Measurements from ENCODE around the gene SEMA3F. TPM values are rescaled to one million over a fixed set of nuclear protein-coding genes. Genes with fewer than 3 reads are reported as not detected.
"Not testable (repeated sequence)": the region's sequence is repeated elsewhere in the genome, so short reads cannot be mapped to it uniquely, and the experiment has no call there.

Gene SEMA3F
- total RNA-seq, 2 experiments from 2014 or later: 0.07 to 0.09 TPM

- H3K9me3 Mint-ChIP-seq (ENCODE audit: low read depth): no peaks in the 10 kb centered on the region
- H3K36me3 Mint-ChIP-seq: no peaks in the 10 kb centered on the region
- CTCF ChIA-PET: interaction anchor here (0.9 to 12.4 kb wide), 5 partner anchors 10 to 47 kb away, joined by 3 to 95 read pairs (median 4); partner anchors contain the start of gene GNAT1
- H3K4me1 Mint-ChIP-seq: peaks cover 2% of the 10 kb centered on the region
- peaks cover 22% of the 10 kb centered on the region for H3K27me3 Mint-ChIP-seq
- DNase-seq (no peak), ATAC-seq (no peak)
- no peak overlapping the region for H3K27ac Mint-ChIP-seq
- no peak overlapping the region for H3K4me3 Mint-ChIP-seq
Observed at GRCh38 chr3:50210510-50211367, 55.6 kb downstream of the SEMA3F start.

DNA sequence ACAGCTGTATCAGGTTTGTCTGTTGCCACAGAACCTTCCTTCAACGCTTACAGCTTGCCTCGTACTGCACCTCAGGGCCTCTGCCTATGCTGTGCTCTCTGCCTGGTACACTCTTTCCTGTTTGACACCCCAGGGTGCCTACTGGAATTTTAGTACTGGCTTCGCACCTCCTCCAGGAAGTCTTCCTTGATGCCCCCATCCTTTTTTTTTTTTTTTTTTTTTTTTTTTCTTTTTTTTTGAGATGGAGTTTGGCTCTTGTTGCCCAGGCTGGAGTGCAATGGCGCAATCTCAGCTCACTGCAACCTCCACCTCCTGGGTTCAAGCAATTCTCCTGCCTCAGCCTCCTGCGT is 56.2 kb downstream of the SEMA3F start:
- not testable (repeated sequence) for ATAC-seq; H3K9me3 Mint-ChIP-seq (ENCODE audit: low read depth); DNase-seq; H3K4me1 Mint-ChIP-seq; H3K36me3 Mint-ChIP-seq; H3K27ac Mint-ChIP-seq; H3K4me3 Mint-ChIP-seq
- CTCF ChIA-PET: interaction anchor here (0.7 to 12.4 kb wide), 6 partner anchors 9 to 47 kb away, joined by 3 to 95 read pairs (median 4); partner anchors contain the start of gene GNAT1
- H3K27me3 Mint-ChIP-seq: peaks cover 18% of the 10 kb centered on the region

DNA sequence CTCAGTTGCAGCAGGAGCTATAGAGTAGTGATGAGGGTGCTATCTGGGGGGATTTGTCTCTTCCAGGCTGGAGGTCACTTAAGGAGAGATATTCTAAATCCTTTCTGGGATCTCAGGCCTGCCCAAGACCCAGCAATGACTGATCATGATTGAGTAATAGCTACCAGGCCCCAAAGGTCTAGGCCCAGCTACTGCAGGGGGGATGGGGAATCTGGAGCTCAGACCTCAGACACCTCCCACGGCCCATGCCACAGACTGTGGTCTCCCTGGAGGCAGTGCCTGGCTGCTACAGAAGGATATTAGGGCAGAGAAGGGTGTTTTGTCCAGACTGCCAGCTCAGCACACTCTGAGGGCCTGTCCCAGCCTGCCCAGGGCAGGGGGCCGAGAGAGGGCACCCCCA is 56.8 kb downstream of the SEMA3F start:
- no peak overlapping the region for H3K27ac Mint-ChIP-seq
- no peaks in the 10 kb centered on the region for H3K9me3 Mint-ChIP-seq (ENCODE audit: low read depth)
- H3K4me3 Mint-ChIP-seq: no peak overlapping the region
- CTCF ChIA-PET: interaction anchor here (0.7 to 12.4 kb wide), 5 partner anchors 9 to 48 kb away, joined by 3 to 95 read pairs (median 4); partner anchors contain the start of gene GNAT1
- no peaks in the 10 kb centered on the region for H3K36me3 Mint-ChIP-seq
- H3K4me1 Mint-ChIP-seq: peaks cover 2% of the 10 kb centered on the region
- peak; percentile 43 for ATAC-seq
- DNase-seq: no peak
- H3K27me3 Mint-ChIP-seq: peaks cover 12% of the 10 kb centered on the region

DNA sequence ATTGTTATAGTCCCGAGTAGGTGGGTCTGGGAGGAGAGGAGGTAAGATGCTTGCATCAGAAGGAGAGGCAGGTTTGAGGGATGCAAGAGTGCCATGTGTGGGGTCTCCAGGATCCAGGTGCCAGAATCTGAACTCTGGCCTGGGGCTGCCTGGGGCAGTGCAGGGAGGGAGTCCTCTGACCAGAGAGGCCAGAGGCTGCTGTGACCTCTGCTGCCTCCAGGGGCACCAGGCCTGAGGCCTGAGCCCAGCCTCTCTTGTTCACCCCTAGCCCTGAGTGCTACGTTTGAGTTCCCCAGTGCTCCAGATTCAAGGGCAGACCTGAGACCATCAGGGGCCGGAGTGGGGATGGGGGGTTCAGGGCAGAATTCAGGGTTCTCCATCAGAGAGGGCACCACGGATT is 57.4 kb downstream of the SEMA3F start:
- CTCF ChIA-PET: interaction anchor here (3.1 to 12.4 kb wide), 2 partner anchors 14 to 19 kb away, joined by 17 to 95 read pairs; partner anchors contain the start of gene GNAT1
- DNase-seq (no peak), ATAC-seq (no peak)
- no peaks in the 10 kb centered on the region for H3K9me3 Mint-ChIP-seq (ENCODE audit: low read depth)
- peaks cover 8% of the 10 kb centered on the region for H3K27me3 Mint-ChIP-seq
- no peak overlapping the region for H3K27ac Mint-ChIP-seq
- peaks cover 2% of the 10 kb centered on the region for H3K4me1 Mint-ChIP-seq
- no peaks in the 10 kb centered on the region for H3K36me3 Mint-ChIP-seq
- no peak overlapping the region for H3K4me3 Mint-ChIP-seq

DNA sequence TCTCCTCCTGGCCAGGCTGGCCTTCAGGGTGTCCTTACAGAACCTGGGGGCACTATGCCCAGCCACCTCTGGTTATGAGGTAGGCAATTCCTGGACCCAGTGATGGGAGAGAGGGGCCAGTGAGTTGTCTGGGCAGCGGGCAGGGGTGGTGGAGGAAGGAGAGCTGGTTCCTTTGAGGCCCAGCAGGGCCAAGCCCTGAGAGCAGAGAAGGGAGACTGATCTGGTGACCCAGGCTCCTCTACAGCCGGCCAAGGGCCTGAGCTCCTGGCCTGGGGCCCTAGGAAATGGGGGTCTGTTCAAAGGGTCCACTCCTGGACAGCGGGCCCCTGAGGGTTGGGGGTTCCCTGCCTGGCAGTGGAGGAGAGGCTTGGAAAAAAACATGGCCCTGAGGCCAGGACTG is 57.8 kb downstream of the SEMA3F start:
- H3K27me3 Mint-ChIP-seq: peaks cover 3% of the 10 kb centered on the region
- H3K36me3 Mint-ChIP-seq: no peaks in the 10 kb centered on the region
- H3K9me3 Mint-ChIP-seq (ENCODE audit: low read depth): no peaks in the 10 kb centered on the region
- DNase-seq (no peak), ATAC-seq (no peak)
- CTCF ChIA-PET: interaction anchor here (1.1 to 12.4 kb wide), 2 partner anchors 13 to 20 kb away, joined by 3 to 95 read pairs; partner anchors contain the start of gene GNAT1
- peaks cover 2% of the 10 kb centered on the region for H3K4me1 Mint-ChIP-seq
- H3K27ac Mint-ChIP-seq: no peak overlapping the region
- H3K4me3 Mint-ChIP-seq: no peak overlapping the region

DNA sequence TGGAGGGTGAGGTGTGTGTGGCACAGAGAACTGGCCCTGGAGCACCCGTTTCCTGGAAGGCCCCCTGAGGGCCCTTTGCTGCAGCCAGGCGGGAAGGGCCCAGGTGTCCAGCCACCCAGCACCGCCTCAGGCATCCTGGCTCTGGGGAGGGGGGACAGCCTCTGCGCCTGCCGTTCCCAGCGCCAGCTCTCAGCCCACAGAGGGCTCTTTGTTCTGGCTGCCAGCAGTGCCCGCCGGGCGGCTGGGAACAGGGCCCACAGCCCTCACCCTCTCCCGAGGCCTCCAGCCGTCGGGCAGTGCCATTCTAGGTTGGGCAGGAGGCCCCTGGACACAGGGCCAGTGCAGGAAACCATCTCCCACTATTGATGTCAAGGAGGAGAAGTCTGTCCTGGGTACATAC is 58.2 kb downstream of the SEMA3F start:
- H3K36me3 Mint-ChIP-seq: no peaks in the 10 kb centered on the region
- no peak for DNase-seq
- CTCF ChIA-PET: interaction anchor here (1.0 to 12.4 kb wide), 3 partner anchors 13 to 30 kb away, joined by 3 to 95 read pairs (median 3); partner anchors contain the start of gene GNAT1
- H3K9me3 Mint-ChIP-seq (ENCODE audit: low read depth): no peaks in the 10 kb centered on the region
- H3K4me3 Mint-ChIP-seq: no peak overlapping the region
- no peak overlapping the region for H3K27ac Mint-ChIP-seq
- H3K4me1 Mint-ChIP-seq: peaks cover 2% of the 10 kb centered on the region
- peaks cover 3% of the 10 kb centered on the region for H3K27me3 Mint-ChIP-seq
- no peak for ATAC-seq

DNA sequence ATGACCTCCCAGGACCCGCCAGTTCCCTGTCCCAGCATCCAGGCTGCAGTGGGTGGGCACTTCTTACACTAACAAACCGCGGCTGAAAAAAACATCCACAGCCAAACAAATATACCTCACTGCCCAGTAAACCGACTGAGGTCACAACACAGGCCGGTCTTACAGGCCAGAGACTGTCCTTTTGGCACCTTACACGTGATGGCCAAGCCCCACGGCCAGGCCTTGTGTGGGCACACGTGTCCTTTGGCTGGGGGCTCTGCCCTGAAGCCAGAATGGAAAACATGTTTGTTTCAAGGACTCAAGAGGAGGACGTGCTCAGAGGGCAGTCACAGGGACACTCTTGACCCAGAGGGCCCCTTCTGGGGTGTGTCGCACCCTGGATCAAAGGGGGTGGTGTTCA is 59.7 kb downstream of the SEMA3F start:
- no peak for ATAC-seq
- peaks cover 2% of the 10 kb centered on the region for H3K4me1 Mint-ChIP-seq
- no peak for DNase-seq
- CTCF ChIA-PET: interaction anchor here (1.0 to 17.1 kb wide), 4 partner anchors 10 to 34 kb away, joined by 3 to 398 read pairs (median 6); partner anchors contain the start of gene GNAT1
- H3K4me3 Mint-ChIP-seq: no peak overlapping the region
- no peak overlapping the region for H3K27ac Mint-ChIP-seq
- H3K36me3 Mint-ChIP-seq: no peaks in the 10 kb centered on the region
- no peaks in the 10 kb centered on the region for H3K9me3 Mint-ChIP-seq (ENCODE audit: low read depth)
- no peaks in the 10 kb centered on the region for H3K27me3 Mint-ChIP-seq

DNA sequence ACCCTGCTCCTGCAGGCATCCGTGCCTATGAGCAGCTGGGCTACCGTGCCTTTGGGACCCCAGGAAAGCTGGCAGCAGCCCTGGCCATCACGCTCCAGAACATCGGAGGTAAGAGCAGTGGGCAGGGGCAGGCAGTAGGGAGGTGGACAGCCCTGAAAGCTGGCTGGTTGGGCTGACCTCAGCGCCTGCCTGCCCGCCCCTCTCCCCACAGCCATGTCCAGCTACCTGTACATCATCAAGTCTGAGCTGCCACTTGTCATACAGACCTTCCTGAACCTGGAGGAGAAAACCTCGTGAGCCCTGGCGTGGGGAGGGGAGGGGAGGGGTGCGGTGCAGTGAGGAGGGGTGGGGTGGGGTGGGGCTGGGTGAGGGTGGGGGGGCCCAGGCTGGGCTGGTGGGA is 60.4 kb downstream of the SEMA3F start:
- H3K4me1 Mint-ChIP-seq: peaks cover 3% of the 10 kb centered on the region
- CTCF ChIA-PET: interaction anchor here (1.0 to 17.1 kb wide), 4 partner anchors 9 to 34 kb away, joined by 3 to 398 read pairs (median 6); partner anchors contain the start of gene GNAT1
- no peak for ATAC-seq
- H3K27me3 Mint-ChIP-seq: no peaks in the 10 kb centered on the region
- no peak overlapping the region for H3K4me3 Mint-ChIP-seq
- DNase-seq: no peak
- no peaks in the 10 kb centered on the region for H3K9me3 Mint-ChIP-seq (ENCODE audit: low read depth)
- H3K27ac Mint-ChIP-seq: no peak overlapping the region
- H3K36me3 Mint-ChIP-seq: no peaks in the 10 kb centered on the region

GRCh38 chr3:50217681-50218080 is 62.6 kb downstream of the SEMA3F start:
- CTCF ChIA-PET: interaction anchor here (1.5 to 17.1 kb wide), 3 partner anchors 8 to 29 kb away, joined by 6 to 398 read pairs (median 9); partner anchors contain the start of gene GNAT1
- Mint-ChIP-seq H3K36me3 (no peaks in the 10 kb centered on the region), H3K9me3 (ENCODE audit: low read depth) (no peaks in the 10 kb centered on the region), H3K4me3 (no peak overlapping the region), H3K4me1 (peaks cover 7% of the 10 kb centered on the region), H3K27ac (no peak overlapping the region), H3K27me3 (no peaks in the 10 kb centered on the region)
- ATAC-seq (no peak), DNase-seq (no peak)

- Mint-ChIP-seq H3K36me3 (no peaks in the 10 kb centered on the region), H3K27ac (no peak overlapping the region), H3K4me3 (no peak overlapping the region), H3K27me3 (peaks cover 2% of the 10 kb centered on the region), H3K4me1 (peaks cover 7% of the 10 kb centered on the region), H3K9me3 (ENCODE audit: low read depth) (no peaks in the 10 kb centered on the region)
- ATAC-seq: no peak
- no peak for DNase-seq
- CTCF ChIA-PET: interaction anchor here (1.5 to 17.1 kb wide), 3 partner anchors 8 to 28 kb away, joined by 6 to 398 read pairs (median 9); partner anchors contain the start of gene GNAT1
Observed at GRCh38 chr3:50218448-50218847, 63.3 kb downstream of the SEMA3F start.

- H3K27me3 Mint-ChIP-seq: peaks cover 6% of the 10 kb centered on the region
- no peak for DNase-seq
- no peaks in the 10 kb centered on the region for H3K9me3 Mint-ChIP-seq (ENCODE audit: low read depth)
- CTCF ChIA-PET: interaction anchor here (1.9 to 17.1 kb wide), 2 partner anchors 27 to 28 kb away, joined by 6 to 398 read pairs; partner anchors contain the start of gene GNAT1
- H3K27ac Mint-ChIP-seq: no peak overlapping the region
- H3K4me3 Mint-ChIP-seq: no peak overlapping the region
- peaks cover 7% of the 10 kb centered on the region for H3K4me1 Mint-ChIP-seq
- ATAC-seq: no peak
- H3K36me3 Mint-ChIP-seq: no peaks in the 10 kb centered on the region
Observed at GRCh38 chr3:50219285-50219684, 64.2 kb downstream of the SEMA3F start.

GRCh38 chr3:50220109-50220508 is 65.0 kb downstream of the SEMA3F start:
- Mint-ChIP-seq H3K27me3 (peaks cover 10% of the 10 kb centered on the region), H3K4me3 (no peak overlapping the region), H3K36me3 (no peaks in the 10 kb centered on the region), H3K4me1 (peaks cover 7% of the 10 kb centered on the region), H3K9me3 (ENCODE audit: low read depth) (no peaks in the 10 kb centered on the region), H3K27ac (no peak overlapping the region)
- CTCF ChIA-PET: interaction anchor here (1.6 to 17.1 kb wide), 3 partner anchors 9 to 29 kb away, joined by 4 to 398 read pairs (median 15); partner anchors contain the start of gene GNAT1
- no peak for ATAC-seq
- no peak for DNase-seq

DNA sequence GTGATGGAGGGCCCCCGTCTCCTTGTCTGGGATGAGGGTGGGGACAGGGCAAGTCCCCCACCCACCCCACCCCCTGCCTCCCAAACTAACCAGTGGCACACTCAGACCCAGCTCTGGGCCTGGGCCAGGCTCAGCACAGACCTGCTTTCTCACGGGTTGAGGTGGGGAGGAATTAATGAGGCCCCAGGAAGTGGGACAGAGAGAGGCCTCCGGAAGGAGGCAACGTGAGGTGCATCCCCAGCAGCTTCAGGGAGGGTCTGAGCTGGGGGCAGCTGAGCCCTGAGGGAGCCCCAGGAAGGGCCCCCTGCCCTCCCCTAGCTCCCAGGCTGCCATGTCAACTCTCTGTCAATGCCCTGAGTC is 65.9 kb downstream of the SEMA3F start:
- CTCF ChIA-PET: interaction anchor here (1.0 to 17.1 kb wide), 7 partner anchors 10 to 54 kb away, joined by 3 to 398 read pairs (median 5); partner anchors contain the start of gene GNAT1
- Mint-ChIP-seq H3K9me3 (ENCODE audit: low read depth) (no peaks in the 10 kb centered on the region), H3K27me3 (peaks cover 14% of the 10 kb centered on the region), H3K4me1 (peaks cover 13% of the 10 kb centered on the region), H3K4me3 (no peak overlapping the region), H3K36me3 (no peaks in the 10 kb centered on the region), H3K27ac (peak overlapping the region; percentile 63)
- ATAC-seq (peak; percentile 59), DNase-seq (no peak)

Data from activated CD8-positive, alpha-beta memory T cell treated with anti-CD3 and anti-CD28 coated beads, Interleukin-2, amount 10 ng/mL, durations not matched to agents 7 days and 5 days (primary cell).